GM18517 (cell line): ENCODE results near the gene MRPL51.
A peak's percentile ranks its signal among the peaks of the same experiment; 100 is the strongest.
"Not testable (repeated sequence)": the region's sequence is repeated elsewhere in the genome, so short reads cannot be mapped to it uniquely, and the experiment has no call there.

Source experiments
- ATAC-seq: cut with Tn5 transposase; IDR thresholded peaks from one replicate; pipeline ENCODE4 v1.9.1; 2021; ENCODE audit warnings: mild to moderate bottlenecking, moderate library complexity; ENCODE audit not compliant: unreplicated experiment

The MRPL51 gene

DNA sequence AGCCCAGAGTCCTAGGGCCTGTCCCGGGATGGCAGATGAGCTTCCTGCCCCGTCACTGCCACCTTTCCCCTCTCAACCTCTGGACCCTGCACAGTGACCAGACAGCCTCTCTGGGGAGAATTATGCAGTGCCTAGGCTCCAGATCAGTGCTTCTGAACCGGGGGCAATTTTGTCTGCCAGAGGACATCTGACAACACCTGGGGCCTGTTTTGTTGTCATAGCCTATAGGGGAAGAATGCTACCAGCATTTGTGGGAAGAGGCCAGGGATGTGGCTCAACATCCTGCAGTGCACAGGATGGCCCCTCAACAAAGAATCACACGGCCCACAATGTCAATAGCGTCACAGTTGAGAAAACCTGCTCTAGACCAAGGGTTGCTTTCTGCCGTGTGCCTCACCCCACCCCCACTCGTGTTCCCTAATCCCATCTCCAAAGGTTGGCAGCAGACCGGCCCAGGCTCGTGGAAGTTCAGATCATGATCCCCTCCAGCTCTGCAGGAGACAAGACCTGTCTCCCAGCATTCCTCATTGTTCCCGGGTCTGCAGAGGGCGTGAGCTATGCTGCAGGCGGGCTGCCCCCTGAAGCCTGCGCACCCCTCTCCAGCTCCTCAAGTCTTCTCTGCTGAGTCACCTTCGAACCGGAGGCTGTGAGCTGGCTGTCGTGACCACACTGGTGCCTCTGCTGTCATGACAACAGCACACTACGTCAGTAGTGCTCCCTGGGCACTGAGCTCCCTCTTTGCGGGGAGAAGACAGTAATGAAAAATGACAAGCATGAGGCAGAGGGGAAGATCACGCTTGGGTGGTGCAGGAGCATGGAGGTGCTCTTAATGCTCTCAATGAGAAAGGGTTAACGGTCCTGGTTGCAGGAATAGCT is 39.2 kb upstream of the MRPL51 start:
- ATAC-seq, result no peak

- ATAC-seq, result no peak
Measured at GRCh38 chr12:6530576-6531260, 37.7 kb upstream of the MRPL51 start.

DNA sequence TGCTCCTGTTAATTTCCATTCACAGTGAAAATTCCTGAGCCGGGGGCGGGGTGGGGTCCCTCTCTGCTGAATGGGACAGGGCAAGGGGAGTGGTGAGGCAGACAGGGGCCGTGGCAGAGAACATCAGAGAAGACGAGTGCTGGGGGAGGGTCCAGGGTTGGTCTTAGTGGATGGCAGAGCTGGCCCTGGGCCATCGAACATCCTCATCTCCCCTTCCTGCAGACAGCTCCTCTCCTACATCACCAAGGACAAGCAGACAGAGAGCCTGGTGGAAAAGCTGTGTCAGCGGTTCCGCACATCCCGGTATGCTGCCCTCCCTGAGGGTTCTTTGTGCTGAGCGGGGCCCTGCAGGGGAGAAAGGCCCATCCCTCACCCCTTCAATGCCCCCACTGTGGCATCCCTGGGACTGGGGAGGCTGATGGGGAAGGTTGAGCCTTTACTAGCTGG is 36.3 kb upstream of the MRPL51 start:
- no peak for ATAC-seq

GRCh38 chr12:6528539-6529235 is 35.6 kb upstream of the MRPL51 start:
- ATAC-seq, result no peak

DNA sequence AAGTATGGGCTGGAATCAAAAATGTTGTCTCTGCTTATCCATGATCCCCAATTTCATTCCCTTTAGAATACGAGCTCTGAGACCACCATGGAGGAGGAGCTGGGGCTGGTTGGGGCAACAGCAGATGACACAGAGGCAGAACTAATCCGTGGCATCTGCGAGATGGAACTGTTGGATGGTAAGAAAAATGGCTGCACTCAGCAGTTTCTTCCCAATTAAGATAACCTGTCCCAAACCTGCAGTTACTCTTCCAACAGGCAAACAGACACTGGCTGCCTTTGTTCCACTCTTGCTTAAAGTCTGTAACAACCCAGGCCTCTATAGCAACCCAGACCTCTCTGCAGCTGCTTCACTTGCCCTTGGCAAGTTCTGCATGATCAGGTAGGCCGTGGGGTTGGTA is 34.6 kb upstream of the MRPL51 start:
- ATAC-seq, result no peak

DNA sequence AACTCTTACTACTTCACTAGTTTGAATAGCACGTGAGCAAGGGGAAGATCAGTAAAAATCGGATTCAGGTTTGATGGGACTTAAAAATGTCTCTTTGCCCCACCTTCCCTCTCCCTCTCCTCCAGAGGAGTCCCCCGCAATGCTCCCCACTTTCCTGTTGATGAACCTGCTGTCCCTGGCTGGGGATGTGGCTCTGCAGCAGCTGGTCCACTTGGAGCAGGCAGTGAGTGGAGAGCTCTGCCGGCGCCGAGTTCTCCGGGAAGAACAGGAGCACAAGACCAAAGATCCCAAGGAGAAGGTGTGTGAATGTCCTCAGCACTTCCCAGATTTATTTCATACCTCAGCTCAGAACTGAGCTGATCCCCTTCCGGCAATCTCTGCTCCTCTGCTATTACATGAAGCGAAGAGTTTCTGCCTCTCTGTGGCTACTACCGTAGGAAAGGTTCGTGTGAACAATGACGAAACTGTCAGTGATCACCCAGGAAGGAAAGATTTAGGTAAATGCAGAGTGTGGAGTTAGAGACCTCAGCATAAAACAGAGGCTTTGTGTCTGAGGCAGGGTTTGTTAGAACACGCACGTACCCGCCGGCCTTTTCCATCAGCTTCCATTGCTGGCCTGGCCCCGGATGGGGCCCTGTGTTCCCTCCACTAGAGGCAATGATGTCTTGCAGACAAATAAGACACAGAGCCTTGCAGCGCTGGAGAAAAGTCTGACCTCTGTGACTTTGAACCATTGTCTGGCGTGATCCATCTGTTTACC is 33.9 kb upstream of the MRPL51 start:
- no peak for ATAC-seq

GRCh38 chr12:6526201-6526600 is 33.1 kb upstream of the MRPL51 start:
- no peak for ATAC-seq

- ATAC-seq, result no peak
Measured at GRCh38 chr12:6524648-6525047, 31.6 kb upstream of the MRPL51 start.

GRCh38 chr12:6523708-6524107 is 30.6 kb upstream of the MRPL51 start:
- ATAC-seq, result no peak

DNA sequence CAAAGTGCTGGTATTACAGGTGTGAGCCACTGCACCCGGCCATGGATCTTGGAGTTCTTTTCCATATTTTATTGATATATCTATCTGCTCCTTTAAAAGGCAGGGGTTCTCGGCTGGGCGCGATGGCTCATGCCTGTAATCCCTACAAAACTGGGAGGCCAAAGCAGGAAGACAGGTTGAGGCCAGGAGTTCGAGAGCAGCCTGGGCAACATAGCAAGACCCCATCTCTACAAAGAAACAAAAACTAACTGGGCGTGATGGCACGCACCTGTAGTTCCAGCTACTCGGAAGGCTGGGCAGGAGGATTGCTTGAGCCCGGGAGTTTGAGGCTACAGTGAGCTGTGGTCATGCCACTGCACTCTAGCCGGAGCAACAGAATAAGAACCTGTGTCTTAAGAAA is 29.1 kb upstream of the MRPL51 start:
- no peak for ATAC-seq

- ATAC-seq, result no peak
Measured at GRCh38 chr12:6520186-6520585, 27.1 kb upstream of the MRPL51 start.

GRCh38 chr12:6508087-6508486 is 15.0 kb upstream of the MRPL51 start:
- ATAC-seq, result no peak

DNA sequence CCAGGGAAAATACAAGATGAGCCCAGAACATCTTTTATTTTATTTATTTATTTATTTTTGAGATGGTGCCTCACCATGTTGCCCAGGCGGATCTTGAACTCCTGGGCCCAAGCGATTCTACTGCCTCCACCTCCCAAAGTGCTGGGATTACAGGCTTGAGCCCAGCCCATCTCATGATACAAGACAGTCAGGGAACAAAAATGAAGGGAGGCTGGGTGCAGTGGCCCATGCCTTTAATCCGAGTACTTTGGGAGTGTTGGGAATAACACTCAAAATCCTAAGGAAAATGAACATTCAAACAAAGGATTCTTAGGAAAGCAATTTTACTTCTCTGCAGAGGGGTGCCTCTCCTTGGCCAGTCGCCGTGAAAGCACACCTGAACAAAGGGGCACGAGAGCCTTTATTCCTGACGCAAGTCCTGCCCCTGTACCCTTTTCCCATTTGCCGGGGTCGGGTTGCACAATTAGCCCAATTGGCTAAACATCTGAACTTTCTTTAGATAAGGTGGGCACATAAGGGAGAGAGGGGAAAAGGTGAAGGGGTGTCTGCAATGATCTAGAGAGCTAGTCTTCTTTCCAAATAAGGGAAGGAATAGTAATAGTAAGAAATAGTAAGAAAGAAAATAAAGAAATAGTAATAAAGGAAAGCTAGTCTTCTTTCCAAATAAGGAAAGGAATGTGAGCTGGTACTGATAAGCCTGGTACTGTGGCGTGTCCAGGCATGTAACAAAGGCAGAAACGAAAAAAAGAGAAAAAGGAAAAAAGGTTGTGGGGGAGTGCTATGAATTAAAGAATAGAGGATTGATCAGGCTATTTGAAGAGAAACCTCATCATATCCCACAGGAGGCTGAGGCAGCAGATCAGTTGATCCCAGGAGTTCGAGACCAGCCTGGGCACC is 14.3 kb upstream of the MRPL51 start:
- no peak for ATAC-seq

- no peak for ATAC-seq
Measured at GRCh38 chr12:6500466-6500865, 7.4 kb upstream of the MRPL51 start.

DNA sequence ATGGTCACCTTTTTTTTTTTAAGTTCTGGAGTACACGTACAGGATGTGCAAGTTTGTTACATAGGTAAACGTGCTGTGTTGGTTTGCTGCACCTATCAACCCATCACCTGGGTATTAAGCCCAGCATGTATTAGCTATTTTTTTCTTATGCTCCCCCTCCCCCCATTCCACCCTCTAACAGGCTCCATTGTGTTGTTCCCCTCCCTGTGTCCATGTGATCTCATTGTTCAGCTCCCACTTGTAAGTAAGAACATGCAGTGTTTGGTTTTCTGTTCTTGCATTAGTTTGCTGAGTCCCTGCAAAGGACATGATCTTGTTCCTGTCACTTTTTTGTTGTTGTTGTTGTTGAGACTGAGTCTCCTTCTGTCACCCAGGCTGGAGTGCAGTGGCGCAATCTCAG is 4.2 kb upstream of the MRPL51 start:
- not testable (repeated sequence) for ATAC-seq

GRCh38 chr12:6494968-6495367 is 1.9 kb upstream of the MRPL51 start:
- ATAC-seq, result no peak

- no peak for ATAC-seq
Measured at GRCh38 chr12:6494258-6494743, 1.2 kb upstream of the MRPL51 start.

- ATAC-seq, result peak; percentile 86
Measured at GRCh38 chr12:6493497-6494257, 615 bp upstream of the MRPL51 start, which contains the start of gene NCAPD2. TSS of gene NCAPD2 (plus strand) at chr12:6494102. CDS start at chr12:6495099, 997 bp downstream.

- ATAC-seq, result not testable (repeated sequence)
Measured at GRCh38 chr12:6490673-6491072, 2.4 kb downstream of the MRPL51 start.
